WI38 (cell line): Measurements from ENCODE around the gene FLOT1.

Source experiments
- H3K4me3 ChIP-seq: 2 replicates; pipeline ENCODE4 v1.5.1; 2011; ENCODE audit warnings: low read depth, mild to moderate bottlenecking, control low read depth, low read length
- CTCF ChIP-seq: IDR thresholded peaks from 2 replicates; pipeline ENCODE4 v1.5.1; 2012; ENCODE audit warnings: low read depth, mild to moderate bottlenecking, control low read depth, low read length

FLOT1 gene

GRCh38 chr6:30774701-30775100 lies 32.2 kb upstream of the FLOT1 start:
- H3K4me3 ChIP-seq, result no peak overlapping the region
- no peak for TF ChIP-seq CTCF

- TF ChIP-seq CTCF, result no peak
- H3K4me3 ChIP-seq, result no peak overlapping the region
These were observed 28.1 kb upstream of the FLOT1 start for GRCh38 chr6:30770592-30770991.

GRCh38 chr6:30769853-30770524 lies 27.5 kb upstream of the FLOT1 start:
- no peak overlapping the region for H3K4me3 ChIP-seq
- no peak for TF ChIP-seq CTCF

- H3K4me3 ChIP-seq, result peak overlapping the region; percentile 49
- TF ChIP-seq CTCF, result no peak
These were observed 26.8 kb upstream of the FLOT1 start for GRCh38 chr6:30769088-30769852.

GRCh38 chr6:30768634-30769087 lies 26.2 kb upstream of the FLOT1 start:
- no peak for TF ChIP-seq CTCF
- peak overlapping the region; percentile 49 for H3K4me3 ChIP-seq

GRCh38 chr6:30767944-30768301 lies 25.4 kb upstream of the FLOT1 start:
- H3K4me3 ChIP-seq, result no peak overlapping the region
- no peak for TF ChIP-seq CTCF
